Suprapubic skin (tissue), 3 donors: ENCODE measurements around the gene PSMD11.

Source experiments
- EP300 ChIP-seq: sonication (generic); formaldehyde crosslinking; IDR thresholded peaks from one replicate; pipeline ENCODE4 v1.6.1; 2017; ENCODE audit warnings: antibody characterized with exemption
- POLR2A ChIP-seq, 2 donors: fragments of 450-650 bp; IDR thresholded peaks; one replicate each; pipeline ENCODE4 v1.6.1; 2017; ENCODE audit warnings: antibody characterized with exemption in 2 of 2, mild to moderate bottlenecking in 2 of 2, moderate library complexity in 2 of 2
- TF ChIP-seq, protein P1 (sequence below), 2 donors: fragments of 200-600 bp in 1 of 2; fragments of 450-650 bp in 1 of 2; sonication (generic) in 1 of 2; IDR thresholded peaks; one replicate each; pipeline ENCODE4 v1.5.1; 2016 to 2019; ENCODE audit warnings: antibody characterized with exemption in 2 of 2, mild to moderate bottlenecking in 1 of 2, moderate library complexity in 1 of 2

DNA sequence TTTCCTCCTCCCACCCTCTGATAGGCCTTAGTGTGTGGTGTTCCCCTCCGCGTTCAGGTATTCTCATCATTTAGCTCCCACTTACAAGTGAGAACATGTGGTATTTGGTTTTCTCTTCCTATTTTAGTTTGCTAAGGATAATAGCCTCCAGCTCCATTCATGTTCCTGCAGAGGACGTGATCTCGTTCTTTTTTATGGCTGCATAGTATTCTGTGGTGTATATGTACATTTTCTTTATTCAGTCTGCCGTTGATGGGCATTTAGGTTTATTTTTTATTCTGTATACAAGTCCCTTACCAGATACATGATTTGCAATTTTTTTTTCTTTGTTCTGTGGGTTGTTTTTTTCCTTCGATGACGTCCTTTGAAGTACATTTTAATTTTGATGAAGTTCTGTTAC, 23.6 kb downstream of the PSMD11 start:
- TF ChIP-seq, protein P1, sequence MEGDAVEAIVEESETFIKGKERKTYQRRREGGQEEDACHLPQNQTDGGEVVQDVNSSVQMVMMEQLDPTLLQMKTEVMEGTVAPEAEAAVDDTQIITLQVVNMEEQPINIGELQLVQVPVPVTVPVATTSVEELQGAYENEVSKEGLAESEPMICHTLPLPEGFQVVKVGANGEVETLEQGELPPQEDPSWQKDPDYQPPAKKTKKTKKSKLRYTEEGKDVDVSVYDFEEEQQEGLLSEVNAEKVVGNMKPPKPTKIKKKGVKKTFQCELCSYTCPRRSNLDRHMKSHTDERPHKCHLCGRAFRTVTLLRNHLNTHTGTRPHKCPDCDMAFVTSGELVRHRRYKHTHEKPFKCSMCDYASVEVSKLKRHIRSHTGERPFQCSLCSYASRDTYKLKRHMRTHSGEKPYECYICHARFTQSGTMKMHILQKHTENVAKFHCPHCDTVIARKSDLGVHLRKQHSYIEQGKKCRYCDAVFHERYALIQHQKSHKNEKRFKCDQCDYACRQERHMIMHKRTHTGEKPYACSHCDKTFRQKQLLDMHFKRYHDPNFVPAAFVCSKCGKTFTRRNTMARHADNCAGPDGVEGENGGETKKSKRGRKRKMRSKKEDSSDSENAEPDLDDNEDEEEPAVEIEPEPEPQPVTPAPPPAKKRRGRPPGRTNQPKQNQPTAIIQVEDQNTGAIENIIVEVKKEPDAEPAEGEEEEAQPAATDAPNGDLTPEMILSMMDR (IDR thresholded peaks at IDR 0.05): no peak
- TF ChIP-seq EP300: no peak
- TF ChIP-seq POLR2A (IDR thresholded peaks at IDR 0.05): no peak
